Testis (tissue), 2 donors: Measurements from ENCODE around the gene ANKH.

ENCODE experiments used
- POLR2A ChIP-seq: fragments of 450-650 bp; IDR thresholded peaks from one replicate; pipeline ENCODE4 v1.6.1; 2017; ENCODE audit warnings: antibody characterized with exemption, mild to moderate bottlenecking, moderate library complexity
- TF ChIP-seq, protein P1 (sequence below), 3 experiments: fragments of 450-650 bp in 2 of 3; fragments of 200-600 bp in 1 of 3; sonication (generic) in 1 of 3; IDR thresholded peaks; one replicate each; pipeline ENCODE4 v1.5.1; 2016 to 2019; ENCODE audit warnings: antibody characterized with exemption in 3 of 3, mild to moderate bottlenecking in 2 of 3, moderate library complexity in 1 of 3

- TF ChIP-seq POLR2A: no peak
- TF ChIP-seq, protein P1, sequence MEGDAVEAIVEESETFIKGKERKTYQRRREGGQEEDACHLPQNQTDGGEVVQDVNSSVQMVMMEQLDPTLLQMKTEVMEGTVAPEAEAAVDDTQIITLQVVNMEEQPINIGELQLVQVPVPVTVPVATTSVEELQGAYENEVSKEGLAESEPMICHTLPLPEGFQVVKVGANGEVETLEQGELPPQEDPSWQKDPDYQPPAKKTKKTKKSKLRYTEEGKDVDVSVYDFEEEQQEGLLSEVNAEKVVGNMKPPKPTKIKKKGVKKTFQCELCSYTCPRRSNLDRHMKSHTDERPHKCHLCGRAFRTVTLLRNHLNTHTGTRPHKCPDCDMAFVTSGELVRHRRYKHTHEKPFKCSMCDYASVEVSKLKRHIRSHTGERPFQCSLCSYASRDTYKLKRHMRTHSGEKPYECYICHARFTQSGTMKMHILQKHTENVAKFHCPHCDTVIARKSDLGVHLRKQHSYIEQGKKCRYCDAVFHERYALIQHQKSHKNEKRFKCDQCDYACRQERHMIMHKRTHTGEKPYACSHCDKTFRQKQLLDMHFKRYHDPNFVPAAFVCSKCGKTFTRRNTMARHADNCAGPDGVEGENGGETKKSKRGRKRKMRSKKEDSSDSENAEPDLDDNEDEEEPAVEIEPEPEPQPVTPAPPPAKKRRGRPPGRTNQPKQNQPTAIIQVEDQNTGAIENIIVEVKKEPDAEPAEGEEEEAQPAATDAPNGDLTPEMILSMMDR (IDR thresholded peaks at IDR 0.05): no peak
These were observed 24.1 kb downstream of the ANKH start for GRCh38 chr5:14847471-14847870.
